Articular chondrocyte of knee joint (primary cell): ENCODE results near the gene RPGRIP1. TPM values are rescaled to one million over a fixed set of nuclear protein-coding genes. Genes with fewer than 3 reads are reported as not detected.

Experiments
- total RNA-seq: library from RNA; depleted of rRNA; stranded (reverse); fragments of >200 nt; gene quantifications from 2 replicates; pipeline ENCODE4 v1.2.3, GENCODE V29; 2012

The RPGRIP1 gene
- not detected in 2 replicates for total RNA-seq

DNA sequence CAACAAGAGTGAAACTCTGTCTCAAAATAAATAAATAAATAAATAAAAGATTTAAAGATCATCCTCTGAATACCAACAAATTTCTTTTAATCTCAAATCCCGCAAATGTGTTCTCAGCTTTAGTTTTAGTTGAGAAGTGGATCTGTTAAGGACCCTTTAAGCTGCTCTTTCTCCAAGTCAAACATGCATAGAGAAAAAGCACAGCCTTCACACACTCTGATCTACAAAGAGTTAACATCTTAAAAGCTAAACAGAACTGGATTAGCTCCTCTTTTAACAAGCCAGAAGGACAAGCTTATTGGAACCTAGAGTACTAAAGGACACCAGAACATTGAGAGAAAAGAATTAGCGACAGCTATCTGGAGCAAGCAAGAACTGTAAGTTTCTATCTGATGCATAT, at the start of gene RPGRIP1:
Gene RPGRIP1, plus strand, starts transcription at position 301 of the 400 bp plus-strand sequence. CDS start 7,894 bp downstream, outside the sequence.

DNA sequence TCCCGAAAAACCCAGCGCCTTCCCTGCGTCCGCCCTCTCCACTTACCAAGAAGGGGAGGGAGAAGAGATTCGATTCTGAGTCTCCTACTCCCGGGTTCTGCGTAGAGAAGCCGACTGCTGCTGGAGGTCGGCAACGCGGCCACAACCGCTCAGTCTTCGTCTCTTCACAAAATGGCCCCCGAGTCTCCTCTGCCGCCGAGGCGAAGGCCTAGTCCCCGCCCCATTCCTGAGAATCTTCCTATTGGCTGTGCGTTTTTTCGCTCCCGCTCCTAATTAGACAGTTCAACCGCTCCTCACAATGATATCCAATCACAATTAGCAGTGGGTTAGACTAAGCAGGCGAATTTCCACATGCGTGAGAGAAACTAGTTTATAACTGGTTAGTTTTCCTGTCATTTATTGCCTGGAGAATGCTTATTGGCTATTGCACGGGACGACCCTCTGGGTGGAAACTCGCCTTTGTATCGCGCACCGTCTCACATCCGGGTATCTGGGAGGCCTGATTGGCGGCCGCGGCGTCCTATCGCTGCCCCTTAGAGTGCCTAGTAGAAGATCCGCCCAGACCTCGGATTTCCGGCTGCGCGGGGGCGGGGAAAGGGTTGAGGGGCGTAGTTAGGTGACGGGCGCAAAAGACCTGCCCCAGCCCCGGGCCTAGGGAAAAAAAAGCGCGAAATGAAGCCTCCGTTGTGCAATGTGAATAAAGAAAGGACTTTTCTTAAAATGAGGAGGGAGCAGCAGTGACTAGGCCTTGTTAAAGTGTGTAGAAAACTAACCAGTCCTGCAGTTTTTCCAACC, 10.4 kb upstream of the RPGRIP1 start, which contains the start of gene HNRNPC:
Gene HNRNPC, minus strand, starts transcription at position 191 of the 795 bp plus-strand sequence. CDS start 35,249 bp downstream, outside the sequence.

Other genes starting within 250 kb of the RPGRIP1 start
- not detected in 2 replicates for gene TPPP2, start 249.9 kb upstream of the RPGRIP1 start, total RNA-seq
- gene RNASE13, start 245.3 kb upstream of the RPGRIP1 start, total RNA-seq = not detected in 2 replicates
- gene RNASE7, start 237.7 kb upstream of the RPGRIP1 start, total RNA-seq = not detected in 2 replicates
- gene RNASE8, start 222.3 kb upstream of the RPGRIP1 start, total RNA-seq = not detected in 2 replicates
- 30.7 and 41.3 TPM in 2 replicates for gene ARHGEF40, start 209.8 kb upstream of the RPGRIP1 start, total RNA-seq
- 9.2 and 10.5 TPM in 2 replicates for gene ZNF219, start 181.4 kb upstream of the RPGRIP1 start, total RNA-seq
- 0.32 TPM in 1 of 2 replicates, not detected in the other for gene TMEM253, start 179.0 kb upstream of the RPGRIP1 start, total RNA-seq
- not detected in 2 replicates for gene OR5AU1, start 124.0 kb upstream of the RPGRIP1 start, total RNA-seq
- 479 and 643 TPM in 2 replicates for gene HNRNPC, start 10.6 kb upstream of the RPGRIP1 start, total RNA-seq
- 84.0 and 90.9 TPM in 2 replicates for gene SUPT16H, start 103.9 kb downstream of the RPGRIP1 start, total RNA-seq
- gene CHD8, start 176.0 kb downstream of the RPGRIP1 start, total RNA-seq = 57.4 and 60.1 TPM in 2 replicates
- 28.9 and 36.6 TPM in 2 replicates for gene RAB2B, start 196.9 kb downstream of the RPGRIP1 start, total RNA-seq
- 36.9 and 37.8 TPM in 2 replicates for gene TOX4, start 197.1 kb downstream of the RPGRIP1 start, total RNA-seq
- 24.6 and 29.7 TPM in 2 replicates for gene METTL3, start 231.3 kb downstream of the RPGRIP1 start, total RNA-seq
- gene SALL2, start 246.3 kb downstream of the RPGRIP1 start, total RNA-seq = 3.0 and 4.4 TPM in 2 replicates